22Rv1 (cell line): ENCODE data around the gene TMC2.

Source experiments
- H3K27ac ChIP-seq: fragments of 450-650 bp; 2 replicates; pipeline ENCODE4 v1.5.1; 2017
- CTCF ChIP-seq: fragments of 450-650 bp; IDR thresholded peaks from 2 replicates; pipeline ENCODE4 v1.5.1; 2017; ENCODE audit warnings: mild to moderate bottlenecking
- ZFX ChIP-seq: fragments of 450-650 bp; IDR thresholded peaks from 2 replicates; pipeline ENCODE4 v1.6.1; 2017; ENCODE audit warnings: antibody characterized with exemption, borderline replicate concordance

Gene TMC2

GRCh38 chr20:2610941-2611720, 74.8 kb downstream of the TMC2 start:
- no peak for TF ChIP-seq CTCF
- no peak for TF ChIP-seq ZFX
- H3K27ac ChIP-seq, result no peak overlapping the region

GRCh38 chr20:2612073-2612472, 75.7 kb downstream of the TMC2 start:
- H3K27ac ChIP-seq, result no peak overlapping the region
- no peak for TF ChIP-seq CTCF
- TF ChIP-seq ZFX, result no peak

- no peak overlapping the region for H3K27ac ChIP-seq
- TF ChIP-seq ZFX (no peak), CTCF (no peak)
Measured at GRCh38 chr20:2616634-2617033, 80.3 kb downstream of the TMC2 start.

GRCh38 chr20:2617099-2617714, 80.8 kb downstream of the TMC2 start:
- TF ChIP-seq CTCF (no peak), ZFX (no peak)
- H3K27ac ChIP-seq, result no peak overlapping the region

- TF ChIP-seq CTCF (no peak), ZFX (no peak)
- H3K27ac ChIP-seq, result no peak overlapping the region
Measured at GRCh38 chr20:2618815-2619214, 82.4 kb downstream of the TMC2 start.

- no peak overlapping the region for H3K27ac ChIP-seq
- no peak for TF ChIP-seq ZFX
Measured at GRCh38 chr20:2619337-2619736, 83.0 kb downstream of the TMC2 start.

- no peak for TF ChIP-seq ZFX
- no peak for TF ChIP-seq CTCF
- no peak overlapping the region for H3K27ac ChIP-seq
Measured at GRCh38 chr20:2619961-2620595, 83.7 kb downstream of the TMC2 start.
